GM23338 (cell line): ENCODE data around the gene RNF215. TPM values are rescaled to one million over a fixed set of nuclear protein-coding genes. Genes with fewer than 3 reads are reported as not detected.

Source experiments
- ATAC-seq: fragments of 200-7000 bp; cut with Tn5 transposase; 3 replicates; pipeline ENCODE4 v1.9.1; 2020
- DNase-seq: peaks from one replicate; pipeline ENCODE4 v3.0.0-alpha.2; 2015; ENCODE audit warnings: low spot score
- H2AFZ ChIP-seq: fragments of 200-600 bp; sonication (generic); 2 replicates; pipeline ENCODE4 v1.8.0; 2016; ENCODE audit warnings: antibody characterized with exemption, mild to moderate bottlenecking, moderate library complexity
- H3F3A ChIP-seq: fragments of 200-600 bp; sonication (generic); replicated peaks from 2 replicates; pipeline ENCODE4 v1.8.0; 2017; ENCODE audit warnings: antibody characterized with exemption, mixed run types, low read depth
- H3K27ac ChIP-seq: fragments of 200-600 bp; sonication (generic); 2 replicates; pipeline ENCODE4 v1.6.1; 2016; ENCODE audit warnings: low read depth
- H3K27me3 ChIP-seq: fragments of 200-600 bp; sonication (generic); 2 replicates; pipeline ENCODE4 v1.8.0; 2016; ENCODE audit warnings: mild to moderate bottlenecking, mixed run types, moderate library complexity; ENCODE audit not compliant: insufficient read depth
- H3K36me3 ChIP-seq: fragments of 200-600 bp; sonication (generic); 2 replicates; pipeline ENCODE4 v1.8.0; 2016; ENCODE audit warnings: mild to moderate bottlenecking; ENCODE audit not compliant: insufficient read depth
- H3K4me1 ChIP-seq: fragments of 200-600 bp; sonication (generic); 2 replicates; pipeline ENCODE4 v1.8.0; 2016; ENCODE audit warnings: mild to moderate bottlenecking, moderate library complexity; ENCODE audit not compliant: insufficient read depth
- H3K4me2 ChIP-seq: fragments of 200-600 bp; sonication (generic); 2 replicates; pipeline ENCODE4 v1.7.1; 2017; ENCODE audit warnings: mixed run types
- H3K4me3 ChIP-seq: fragments of 200-600 bp; sonication (generic); 2 replicates; pipeline ENCODE4 v1.6.1; 2016; ENCODE audit warnings: mixed run types
- H3K79me2 ChIP-seq: fragments of 200-600 bp; sonication (generic); replicated peaks from 2 replicates; pipeline ENCODE4 v1.8.0; 2017; ENCODE audit warnings: mild to moderate bottlenecking; ENCODE audit not compliant: insufficient read depth
- H3K9me2 ChIP-seq: fragments of 200-600 bp; sonication (generic); 2 replicates; pipeline ENCODE4 v1.8.0; 2017; ENCODE audit not compliant: insufficient read depth
- H4K20me1 ChIP-seq: fragments of 200-600 bp; sonication (generic); replicated peaks from 2 replicates; pipeline ENCODE4 v1.8.0; 2017; ENCODE audit warnings: mild to moderate bottlenecking; ENCODE audit not compliant: insufficient read depth
- H3K27ac Mint-ChIP-seq: 2 replicates; pipeline ENCODE4 v1.8.0; 2020; ENCODE audit warnings: inconsistent platforms, mild to moderate bottlenecking, moderate library complexity, mixed read lengths
- H3K27me3 Mint-ChIP-seq: 3 replicates; pipeline ENCODE4 v1.8.0; 2022; ENCODE audit warnings: low read depth, mild to moderate bottlenecking, moderate library complexity, mixed read lengths, inconsistent platforms; ENCODE audit not compliant: insufficient read depth, poor library complexity
- H3K36me3 Mint-ChIP-seq: 3 replicates; pipeline ENCODE4 v1.8.0; 2021; ENCODE audit warnings: low read depth, mild to moderate bottlenecking, inconsistent platforms, moderate library complexity, mixed read lengths
- H3K4me1 Mint-ChIP-seq: 3 replicates; pipeline ENCODE4 v1.8.0; 2020; ENCODE audit warnings: mild to moderate bottlenecking, inconsistent platforms, mixed read lengths
- H3K4me3 Mint-ChIP-seq: 3 replicates; pipeline ENCODE4 v1.8.0; 2021; ENCODE audit warnings: moderate library complexity, mild to moderate bottlenecking, inconsistent platforms, mixed read lengths
- H3K9me3 Mint-ChIP-seq: 3 replicates; pipeline ENCODE4 v1.8.0; 2020; ENCODE audit warnings: moderate library complexity, mild to moderate bottlenecking, inconsistent platforms, mixed read lengths
- POLR2AphosphoS5 ChIP-seq: IDR thresholded peaks from 2 replicates; pipeline ENCODE4 v1.6.1; 2016; ENCODE audit warnings: antibody characterized with exemption, low read depth
- ZNF331 ChIP-seq: fragments of 250-450 bp; sonication (Bioruptor Pico); IDR thresholded peaks from 2 replicates; pipeline ENCODE4 v1.5.0; 2020; ENCODE audit warnings: low read depth, mild to moderate bottlenecking, moderate library complexity
- polyA plus RNA-seq: library from polyadenylated mRNA; unstranded; fragments of >200 nt; fragmentation: Nextera tagmentation; extraction: Ambion mirVana; gene quantifications from 2 replicates; pipeline ENCODE4 v1.2.1, GENCODE V29; 2016
- total RNA-seq: library from RNA; depleted of rRNA; stranded (reverse); fragments of >200 nt; shearing (Covaris generic); gene quantifications from 2 replicates; pipeline ENCODE4 v1.2.3, GENCODE V29; 2014
- TF ChIP-seq, protein P1 (sequence below), 2 experiments: fragments of 200-600 bp in 1 of 2; sonication (generic) in 1 of 2; conservative IDR thresholded peaks; 2 replicates each; pipeline versions ENCODE4 v1.5.1 to v1.6.1; 2016 to 2017; ENCODE audit warnings: antibody characterized with exemption in 2 of 2, low read depth in 2 of 2, mild to moderate bottlenecking in 2 of 2, moderate library complexity in 1 of 2
- TF ChIP-seq, protein P2 (sequence below): fragments of 250-450 bp; sonication (Bioruptor Pico); IDR thresholded peaks from 2 replicates; pipeline ENCODE4 v1.5.0; 2020; ENCODE audit warnings: mild to moderate bottlenecking, moderate library complexity

The RNF215 gene
- total and polyA plus RNA-seq, 2 experiments from 2014 or later: 3.3 to 13.9 TPM

DNA sequence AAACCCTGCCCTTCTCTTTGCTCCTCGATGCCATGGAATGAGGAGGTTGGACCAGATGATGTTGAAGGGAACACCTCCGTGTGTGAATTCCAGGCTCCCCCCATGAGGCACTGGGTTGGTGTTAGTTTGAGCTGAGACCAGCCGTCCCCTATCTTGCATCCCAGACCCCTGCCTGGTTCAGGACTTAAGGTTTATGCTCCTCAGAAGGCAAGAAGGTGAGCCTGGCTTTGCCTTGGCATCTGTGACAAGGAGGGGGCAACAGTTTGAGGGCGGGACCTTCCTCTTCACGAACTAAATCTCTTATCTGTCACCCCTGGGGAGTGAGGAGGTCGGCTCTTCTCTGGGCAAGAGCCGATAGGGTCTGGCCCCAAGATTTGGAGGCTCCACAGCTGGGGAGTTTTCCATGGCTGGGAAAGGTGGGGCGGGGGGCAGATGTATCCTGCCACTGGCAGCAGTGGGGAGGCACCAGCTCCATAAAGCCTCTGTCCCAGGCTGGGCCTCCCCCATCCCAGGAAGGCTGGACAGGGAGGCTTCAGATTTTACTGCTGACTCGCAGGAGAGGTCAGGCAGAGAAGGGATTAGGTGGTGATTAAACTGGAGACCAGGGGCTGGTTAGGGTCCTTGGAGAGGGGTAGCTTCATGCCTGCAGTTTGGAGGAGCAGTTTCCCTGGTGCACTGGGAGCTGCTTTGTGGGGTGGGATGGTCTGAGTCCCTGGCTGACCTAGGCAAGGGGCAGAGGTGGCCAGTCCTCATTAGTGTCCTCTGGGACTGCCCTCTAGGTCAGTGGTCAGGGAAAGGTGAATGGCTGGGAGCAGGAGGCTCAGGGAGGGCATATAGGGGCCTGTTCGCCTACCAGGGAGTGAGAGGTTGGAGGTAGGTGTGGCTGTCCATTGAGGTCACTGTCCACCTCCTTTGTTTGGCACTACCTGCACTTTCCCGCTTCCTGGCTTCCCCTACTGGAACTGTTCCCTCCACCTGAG lies 10.7 kb upstream of the RNF215 start (continued):
- TF ChIP-seq, protein P1, sequence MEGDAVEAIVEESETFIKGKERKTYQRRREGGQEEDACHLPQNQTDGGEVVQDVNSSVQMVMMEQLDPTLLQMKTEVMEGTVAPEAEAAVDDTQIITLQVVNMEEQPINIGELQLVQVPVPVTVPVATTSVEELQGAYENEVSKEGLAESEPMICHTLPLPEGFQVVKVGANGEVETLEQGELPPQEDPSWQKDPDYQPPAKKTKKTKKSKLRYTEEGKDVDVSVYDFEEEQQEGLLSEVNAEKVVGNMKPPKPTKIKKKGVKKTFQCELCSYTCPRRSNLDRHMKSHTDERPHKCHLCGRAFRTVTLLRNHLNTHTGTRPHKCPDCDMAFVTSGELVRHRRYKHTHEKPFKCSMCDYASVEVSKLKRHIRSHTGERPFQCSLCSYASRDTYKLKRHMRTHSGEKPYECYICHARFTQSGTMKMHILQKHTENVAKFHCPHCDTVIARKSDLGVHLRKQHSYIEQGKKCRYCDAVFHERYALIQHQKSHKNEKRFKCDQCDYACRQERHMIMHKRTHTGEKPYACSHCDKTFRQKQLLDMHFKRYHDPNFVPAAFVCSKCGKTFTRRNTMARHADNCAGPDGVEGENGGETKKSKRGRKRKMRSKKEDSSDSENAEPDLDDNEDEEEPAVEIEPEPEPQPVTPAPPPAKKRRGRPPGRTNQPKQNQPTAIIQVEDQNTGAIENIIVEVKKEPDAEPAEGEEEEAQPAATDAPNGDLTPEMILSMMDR (conservative IDR thresholded peaks at IDR 0.05; ENCODE audit: low read depth in 2 of 2): no peak
- TF ChIP-seq, protein P2, sequence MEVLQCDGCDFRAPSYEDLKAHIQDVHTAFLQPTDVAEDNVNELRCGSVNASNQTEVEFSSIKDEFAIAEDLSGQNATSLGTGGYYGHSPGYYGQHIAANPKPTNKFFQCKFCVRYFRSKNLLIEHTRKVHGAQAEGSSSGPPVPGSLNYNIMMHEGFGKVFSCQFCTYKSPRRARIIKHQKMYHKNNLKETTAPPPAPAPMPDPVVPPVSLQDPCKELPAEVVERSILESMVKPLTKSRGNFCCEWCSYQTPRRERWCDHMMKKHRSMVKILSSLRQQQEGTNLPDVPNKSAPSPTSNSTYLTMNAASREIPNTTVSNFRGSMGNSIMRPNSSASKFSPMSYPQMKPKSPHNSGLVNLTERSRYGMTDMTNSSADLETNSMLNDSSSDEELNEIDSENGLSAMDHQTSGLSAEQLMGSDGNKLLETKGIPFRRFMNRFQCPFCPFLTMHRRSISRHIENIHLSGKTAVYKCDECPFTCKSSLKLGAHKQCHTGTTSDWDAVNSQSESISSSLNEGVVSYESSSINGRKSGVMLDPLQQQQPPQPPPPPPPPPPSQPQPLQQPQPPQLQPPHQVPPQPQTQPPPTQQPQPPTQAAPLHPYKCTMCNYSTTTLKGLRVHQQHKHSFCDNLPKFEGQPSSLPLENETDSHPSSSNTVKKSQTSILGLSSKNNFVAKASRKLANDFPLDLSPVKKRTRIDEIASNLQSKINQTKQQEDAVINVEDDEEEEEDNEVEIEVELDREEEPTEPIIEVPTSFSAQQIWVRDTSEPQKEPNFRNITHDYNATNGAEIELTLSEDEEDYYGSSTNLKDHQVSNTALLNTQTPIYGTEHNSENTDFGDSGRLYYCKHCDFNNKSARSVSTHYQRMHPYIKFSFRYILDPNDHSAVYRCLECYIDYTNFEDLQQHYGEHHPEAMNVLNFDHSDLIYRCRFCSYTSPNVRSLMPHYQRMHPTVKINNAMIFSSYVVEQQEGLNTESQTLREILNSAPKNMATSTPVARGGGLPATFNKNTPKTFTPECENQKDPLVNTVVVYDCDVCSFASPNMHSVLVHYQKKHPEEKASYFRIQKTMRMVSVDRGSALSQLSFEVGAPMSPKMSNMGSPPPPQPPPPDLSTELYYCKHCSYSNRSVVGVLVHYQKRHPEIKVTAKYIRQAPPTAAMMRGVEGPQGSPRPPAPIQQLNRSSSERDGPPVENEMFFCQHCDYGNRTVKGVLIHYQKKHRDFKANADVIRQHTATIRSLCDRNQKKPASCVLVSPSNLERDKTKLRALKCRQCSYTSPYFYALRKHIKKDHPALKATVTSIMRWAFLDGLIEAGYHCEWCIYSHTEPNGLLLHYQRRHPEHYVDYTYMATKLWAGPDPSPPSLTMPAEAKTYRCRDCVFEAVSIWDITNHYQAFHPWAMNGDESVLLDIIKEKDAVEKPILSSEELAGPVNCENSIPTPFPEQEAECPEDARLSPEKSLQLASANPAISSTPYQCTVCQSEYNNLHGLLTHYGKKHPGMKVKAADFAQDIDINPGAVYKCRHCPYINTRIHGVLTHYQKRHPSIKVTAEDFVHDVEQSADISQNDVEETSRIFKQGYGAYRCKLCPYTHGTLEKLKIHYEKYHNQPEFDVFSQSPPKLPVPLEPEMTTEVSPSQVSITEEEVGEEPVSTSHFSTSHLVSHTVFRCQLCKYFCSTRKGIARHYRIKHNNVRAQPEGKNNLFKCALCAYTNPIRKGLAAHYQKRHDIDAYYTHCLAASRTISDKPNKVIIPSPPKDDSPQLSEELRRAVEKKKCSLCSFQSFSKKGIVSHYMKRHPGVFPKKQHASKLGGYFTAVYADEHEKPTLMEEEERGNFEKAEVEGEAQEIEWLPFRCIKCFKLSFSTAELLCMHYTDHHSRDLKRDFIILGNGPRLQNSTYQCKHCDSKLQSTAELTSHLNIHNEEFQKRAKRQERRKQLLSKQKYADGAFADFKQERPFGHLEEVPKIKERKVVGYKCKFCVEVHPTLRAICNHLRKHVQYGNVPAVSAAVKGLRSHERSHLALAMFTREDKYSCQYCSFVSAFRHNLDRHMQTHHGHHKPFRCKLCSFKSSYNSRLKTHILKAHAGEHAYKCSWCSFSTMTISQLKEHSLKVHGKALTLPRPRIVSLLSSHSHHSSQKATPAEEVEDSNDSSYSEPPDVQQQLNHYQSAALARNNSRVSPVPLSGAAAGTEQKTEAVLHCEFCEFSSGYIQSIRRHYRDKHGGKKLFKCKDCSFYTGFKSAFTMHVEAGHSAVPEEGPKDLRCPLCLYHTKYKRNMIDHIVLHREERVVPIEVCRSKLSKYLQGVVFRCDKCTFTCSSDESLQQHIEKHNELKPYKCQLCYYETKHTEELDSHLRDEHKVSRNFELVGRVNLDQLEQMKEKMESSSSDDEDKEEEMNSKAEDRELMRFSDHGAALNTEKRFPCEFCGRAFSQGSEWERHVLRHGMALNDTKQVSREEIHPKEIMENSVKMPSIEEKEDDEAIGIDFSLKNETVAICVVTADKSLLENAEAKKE: no peak
- no peak for TF ChIP-seq POLR2AphosphoS5

DNA sequence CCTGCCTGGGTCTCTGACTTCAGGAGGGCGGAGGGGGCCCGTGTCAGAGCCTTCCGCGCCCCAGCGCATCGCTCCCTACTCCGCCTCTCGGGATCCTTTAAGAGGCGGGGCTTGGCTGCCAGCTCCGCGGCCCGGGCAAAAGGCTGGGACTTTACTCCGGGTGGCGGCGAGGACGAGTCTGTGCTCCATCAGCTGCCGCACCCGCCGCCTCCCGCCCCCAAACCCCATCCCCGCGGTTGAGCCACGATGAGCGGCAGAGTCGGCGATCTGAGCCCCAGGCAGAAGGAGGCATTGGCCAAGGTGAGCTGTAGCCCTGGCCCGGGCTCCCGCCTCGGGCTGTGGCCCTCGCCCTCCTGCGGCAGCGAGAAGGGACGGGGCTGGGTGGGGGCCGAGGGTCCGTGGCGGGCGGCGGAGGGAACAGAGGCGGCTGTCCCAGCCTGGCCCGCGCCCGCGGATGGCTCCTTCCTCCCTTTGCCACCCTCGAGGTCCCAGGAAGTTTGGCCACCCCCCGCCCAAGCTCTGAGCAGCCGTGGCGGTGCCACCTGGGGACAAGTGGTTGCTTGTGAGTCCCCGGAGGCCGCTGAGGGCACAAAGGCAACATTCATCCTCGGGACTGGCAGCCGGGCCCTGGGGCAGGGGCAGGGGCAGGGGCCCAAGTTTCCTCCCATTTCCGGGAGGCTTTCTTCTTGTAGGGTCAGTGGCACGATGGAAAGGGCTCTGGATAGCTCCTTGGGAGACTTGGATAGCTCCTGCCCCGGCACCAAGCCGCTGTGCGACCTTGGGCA lies 9.9 kb upstream of the RNF215 start, which contains the start of gene SEC14L2:
TSS of gene SEC14L2 (plus strand) at position 148 of the 785 bp plus-strand sequence. CDS start at position 247, 99 bp downstream.
- Histone ChIP-seq H3K4me3 (peak within 1 kb of the TSS; percentile 81), H4K20me1 (no peaks in the 10 kb centered on the region), H3F3A (no peaks in the 10 kb centered on the region; the same call in 1 of the 2 replicates), H3K4me2 (peak within 1 kb of the TSS; percentile 93), H3K27ac (no peak within 1 kb of the TSS), H2AFZ (peak within 1 kb of the TSS; percentile 96), H3K79me2 (no peaks in the 10 kb centered on the region), H3K4me1 (peaks cover 26% of the 10 kb centered on the region), H3K9me2 (no peaks in the 10 kb centered on the region), H3K36me3 (no peaks in the 10 kb centered on the region), H3K27me3 (peaks cover 34% of the 10 kb centered on the region)
- H3K36me3 Mint-ChIP-seq: no peaks in the 10 kb centered on the region; the same call in 2 of the 3 replicates
- H3K27ac Mint-ChIP-seq: no peak within 1 kb of the TSS
- H3K27me3 Mint-ChIP-seq: peaks cover 43% of the 10 kb centered on the region
- no peaks in the 10 kb centered on the region for H3K9me3 Mint-ChIP-seq
- DNase-seq (peak; percentile 85), ATAC-seq (peak; percentile 84)
- H3K4me3 Mint-ChIP-seq: peak within 1 kb of the TSS; percentile 82
- no peak for TF ChIP-seq ZNF331 (CRISPR knock-in tag)
- TF ChIP-seq POLR2AphosphoS5: peak; percentile 70
- peaks cover 33% of the 10 kb centered on the region for H3K4me1 Mint-ChIP-seq
